ENCODE measurements around the gene PLN.

The PLN gene

DNA sequence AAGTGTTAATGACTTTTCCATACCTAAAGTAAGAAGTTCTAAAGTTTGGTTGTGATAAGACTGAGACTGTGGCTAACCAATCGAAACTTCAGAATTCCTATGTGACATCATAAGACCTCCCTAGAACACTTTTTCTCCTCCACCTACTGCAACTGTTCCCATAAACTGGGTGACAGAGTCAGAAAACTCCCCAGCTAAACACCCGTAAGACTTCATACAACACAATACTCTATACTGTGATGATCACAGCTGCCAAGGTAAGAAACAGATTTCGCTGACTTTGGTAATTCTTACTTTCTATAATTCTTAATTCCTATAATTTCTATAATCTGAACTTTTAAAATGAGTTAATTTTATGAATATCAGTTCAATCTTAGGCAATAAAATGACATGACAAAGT lies at the start of gene PLN:
TSS of gene PLN (plus strand) at position 161 of the 400 bp plus-strand sequence. CDS start 10,626 bp downstream, outside the sequence.
- DNase-seq (ENCODE audit: low read depth): no peak

DNA sequence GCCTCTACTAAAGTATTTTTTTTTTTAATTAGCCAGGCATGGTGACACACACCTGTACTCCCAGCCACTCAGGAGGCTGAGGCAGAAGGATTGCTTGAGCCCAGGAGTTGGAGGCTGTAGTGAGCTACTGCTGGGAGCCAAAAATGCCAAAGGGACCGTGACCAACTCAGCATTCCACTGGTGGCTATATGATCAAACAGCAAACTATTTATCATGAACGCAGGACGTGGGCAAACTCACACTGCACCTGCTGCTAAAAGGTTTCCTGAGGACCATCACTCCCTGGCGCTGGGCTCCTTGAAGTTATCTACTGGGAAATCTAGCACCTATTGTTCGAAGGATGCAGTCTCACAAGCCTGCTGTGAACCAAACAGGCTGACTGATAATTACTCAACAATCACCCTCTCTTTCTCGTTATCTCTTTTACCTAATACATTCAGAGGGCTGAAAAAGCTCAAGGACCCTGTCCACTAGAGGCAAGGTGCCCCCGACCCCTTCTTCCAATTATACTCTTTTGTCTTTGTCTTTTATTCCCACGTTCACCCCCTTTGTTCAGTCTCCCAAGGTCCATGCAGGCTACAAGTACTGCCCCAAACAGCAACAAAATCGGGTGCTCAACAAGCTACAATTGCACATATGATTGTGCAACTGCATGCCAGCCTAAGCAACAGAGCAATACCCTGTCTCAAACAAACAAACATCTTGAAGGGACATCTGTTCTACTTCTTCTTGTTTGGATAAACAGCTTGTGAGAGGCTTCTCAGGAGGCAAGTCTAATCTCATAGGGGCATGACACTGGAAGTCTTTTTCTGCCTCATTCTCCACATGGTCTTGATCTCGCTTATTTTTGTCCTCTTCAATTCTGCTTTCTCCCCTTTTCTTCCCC lies 47.7 kb upstream of the PLN start:
- DNase-seq (ENCODE audit: low read depth): no peak

DNA sequence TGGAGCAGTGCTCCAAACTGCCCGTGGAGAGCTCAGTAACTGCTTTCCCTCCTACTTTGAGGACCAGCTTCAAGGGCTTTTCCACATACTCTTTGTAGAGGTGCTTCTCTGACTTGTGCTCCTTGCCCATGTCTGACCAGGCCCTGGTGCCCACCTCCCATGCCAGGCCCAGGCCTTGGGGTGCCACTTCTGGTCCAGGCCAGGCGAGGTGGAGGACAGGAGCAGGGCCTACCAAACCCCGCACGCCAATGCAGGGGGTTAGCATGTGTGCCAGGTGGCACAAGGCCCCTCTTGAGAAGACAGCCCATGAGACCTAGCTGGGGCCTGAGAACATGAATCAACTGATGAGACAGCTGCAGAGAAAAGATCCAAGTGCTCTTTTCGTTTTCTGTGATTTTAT lies 47.0 kb upstream of the PLN start:
- DNase-seq (ENCODE audit: low read depth): no peak

DNA sequence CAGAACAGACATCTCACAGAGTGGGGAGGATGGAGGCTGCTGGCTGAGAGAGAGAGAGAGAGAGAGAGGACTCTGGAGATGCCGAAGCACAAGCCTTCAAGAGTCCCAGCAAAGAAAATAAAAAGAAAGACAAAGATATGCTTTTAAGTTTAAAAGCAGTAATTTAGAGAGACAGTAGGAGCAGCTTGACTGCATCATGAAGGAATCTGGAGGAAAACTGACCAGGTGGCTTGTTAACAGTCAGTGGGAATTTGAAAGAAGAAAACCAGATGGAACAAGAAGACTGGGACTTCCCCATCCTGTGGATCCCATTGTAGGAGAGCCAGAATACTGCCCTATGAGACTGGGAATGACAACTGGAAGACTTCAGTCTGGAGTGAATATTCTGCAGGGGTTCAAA lies 46.3 kb upstream of the PLN start:
- no peak for DNase-seq (ENCODE audit: low read depth)

DNA sequence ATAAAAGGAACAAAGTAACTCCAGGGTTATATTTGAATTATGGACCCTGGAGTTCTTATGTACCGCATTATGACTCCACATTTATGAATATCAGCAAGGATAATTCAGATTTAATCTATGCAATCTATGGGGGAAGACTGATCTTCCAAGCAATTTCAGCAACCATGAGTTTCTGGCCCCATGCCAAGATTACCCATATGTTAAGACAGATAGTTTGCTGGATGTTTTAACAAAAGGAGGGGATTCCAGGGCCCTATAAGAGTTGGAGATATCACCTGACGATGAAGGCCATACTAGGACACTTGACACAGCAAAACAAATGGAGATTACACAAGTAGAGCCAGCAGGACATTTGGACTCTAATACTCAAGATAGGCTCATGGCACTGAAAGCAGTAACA lies 45.9 kb upstream of the PLN start:
- DNase-seq (ENCODE audit: low read depth): no peak

DNA sequence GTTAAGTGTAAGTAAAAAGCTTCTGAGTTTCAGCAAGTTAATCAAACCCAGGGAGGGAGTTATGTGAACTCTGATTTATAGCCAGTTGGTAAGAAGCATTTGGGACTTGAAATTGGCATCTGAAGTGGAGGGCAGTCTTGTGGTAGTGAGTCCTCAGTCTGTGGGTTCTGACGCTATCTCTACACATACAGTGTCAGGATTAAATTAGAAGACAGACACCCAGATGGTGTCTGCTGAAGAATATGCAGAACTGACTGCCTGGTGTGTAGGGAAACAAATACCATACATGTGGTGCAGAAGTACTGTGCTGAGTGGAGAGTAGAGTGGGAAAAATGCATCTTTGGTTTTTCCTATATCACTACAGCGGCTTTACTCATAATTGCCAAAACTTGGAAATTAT lies 43.5 kb upstream of the PLN start:
- no peak for DNase-seq (ENCODE audit: low read depth)

DNA sequence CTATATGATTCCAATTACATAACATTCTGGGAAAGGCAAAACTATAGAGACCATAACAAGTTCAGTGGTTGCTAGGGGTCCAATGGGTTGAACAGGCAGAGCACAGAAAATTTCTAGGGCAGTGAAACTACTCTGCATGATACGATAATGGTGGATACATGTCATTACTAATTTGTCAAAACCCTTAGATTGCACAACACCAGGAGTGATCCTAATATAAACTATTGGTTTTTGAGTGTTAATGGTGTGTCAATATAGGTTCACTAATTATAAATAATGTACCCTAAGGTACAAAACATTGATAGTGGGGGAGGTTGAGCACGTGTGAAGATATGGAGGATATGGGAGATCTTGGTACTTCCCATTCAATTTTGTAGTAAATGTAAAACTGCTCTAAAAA lies 42.4 kb upstream of the PLN start:
- no peak for DNase-seq (ENCODE audit: low read depth)

DNA sequence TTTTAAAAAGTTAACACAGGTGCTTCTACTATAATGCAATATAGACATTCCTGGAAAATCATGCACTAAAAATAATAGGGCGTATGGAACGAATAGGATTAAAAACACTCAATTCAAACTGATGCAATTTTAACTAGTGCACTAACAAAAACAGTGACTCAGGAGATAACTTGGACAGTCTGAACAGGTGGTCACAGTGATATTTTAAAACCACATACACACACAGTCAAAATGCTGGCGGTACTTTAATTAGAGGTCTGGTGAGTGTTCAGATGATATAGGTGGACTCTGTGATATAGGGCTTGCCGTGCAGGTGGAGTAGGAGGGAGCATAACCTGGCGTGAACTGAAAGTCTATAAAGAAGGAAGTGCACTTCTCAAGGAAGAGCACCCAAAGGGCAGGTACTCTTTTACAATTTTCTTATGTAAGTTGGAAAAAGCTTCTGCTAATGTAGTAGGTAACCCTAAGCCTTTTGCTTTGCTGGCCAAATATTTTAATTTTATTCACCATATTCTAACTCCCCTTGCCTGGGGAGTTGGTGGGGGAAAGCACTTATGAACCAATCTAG lies 41.9 kb upstream of the PLN start:
- DNase-seq (ENCODE audit: low read depth): no peak

DNA sequence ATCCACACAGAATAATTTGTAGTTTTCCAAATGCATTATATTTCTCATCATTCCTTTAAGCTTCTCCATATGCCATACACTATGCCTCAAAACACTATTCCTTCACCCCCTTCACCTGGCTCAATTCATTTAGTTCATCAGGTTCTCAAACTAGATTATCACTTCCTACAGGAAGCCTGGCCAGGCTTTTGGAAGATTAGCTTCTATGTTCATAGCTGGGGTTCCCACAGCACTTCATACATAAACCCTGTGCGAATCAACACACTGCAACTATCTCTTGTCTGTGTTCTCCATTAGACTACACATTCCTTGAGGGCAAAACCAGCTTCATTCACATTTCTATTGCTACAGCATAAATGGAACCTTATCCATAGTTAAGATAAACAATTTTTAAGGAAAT lies 40.5 kb upstream of the PLN start:
- DNase-seq (ENCODE audit: low read depth): no peak

DNA sequence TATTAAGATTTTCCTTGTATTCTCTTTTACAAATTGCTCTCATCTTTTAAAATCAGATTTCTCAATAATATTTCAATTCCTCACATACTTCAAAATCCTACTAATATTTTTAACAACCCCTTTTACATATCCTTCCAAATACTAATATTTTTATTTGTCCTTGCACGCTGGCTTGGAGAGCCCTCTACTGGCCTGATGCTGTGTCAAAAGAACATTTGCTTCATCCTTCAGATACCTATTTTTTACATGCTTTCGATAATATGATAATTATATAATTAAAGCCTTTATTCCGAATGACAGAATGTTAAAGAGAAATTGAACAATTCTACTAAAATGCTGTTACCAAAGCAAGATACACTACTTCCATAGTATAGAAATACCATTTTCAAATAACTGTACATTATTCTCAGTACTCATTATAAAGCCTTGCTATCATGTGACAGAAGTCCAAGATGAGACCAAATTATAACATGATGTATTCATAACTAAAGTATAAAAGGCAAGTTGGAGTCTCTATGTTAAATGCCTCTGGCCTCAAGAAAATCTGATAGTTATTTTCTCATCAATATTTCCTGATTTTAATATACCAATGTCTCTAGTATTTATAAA lies 39.0 kb upstream of the PLN start:
- DNase-seq (ENCODE audit: low read depth): no peak

DNA sequence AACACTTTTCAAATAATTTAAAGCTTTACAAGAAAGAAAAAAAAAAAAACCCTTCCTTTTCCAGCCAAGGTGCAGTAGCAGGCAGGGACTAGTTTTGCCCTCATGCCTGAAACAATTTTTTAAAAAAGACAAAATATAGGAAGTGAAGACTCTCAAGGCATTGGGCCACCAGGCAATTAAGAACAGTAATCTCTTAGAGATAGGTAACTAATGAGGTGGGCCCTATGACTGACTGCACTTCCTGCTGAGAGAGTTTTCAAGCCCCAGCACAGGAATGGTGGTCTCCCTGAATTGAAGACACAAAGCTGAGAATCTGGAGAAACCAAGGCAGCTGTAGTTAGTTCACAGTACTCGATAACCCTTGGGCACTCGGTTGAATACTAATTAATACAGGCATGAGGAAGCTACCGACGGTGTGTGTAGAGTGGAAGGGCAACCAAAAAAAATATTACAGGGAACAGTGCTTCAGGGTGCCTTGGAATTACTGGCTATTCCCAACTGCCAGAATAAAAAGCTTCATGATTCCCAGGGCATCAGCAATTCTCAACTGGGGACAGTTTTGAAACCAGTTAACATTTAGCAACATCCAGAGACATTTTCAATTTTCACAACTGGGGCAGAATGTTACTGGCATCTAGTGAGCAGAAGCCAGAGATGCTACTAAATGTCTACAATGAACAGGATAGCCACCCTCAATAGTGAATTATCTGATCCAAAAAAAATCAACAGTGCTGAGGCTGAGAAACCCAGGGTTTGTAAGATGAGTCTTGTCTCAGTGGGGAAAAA lies 36.0 kb upstream of the PLN start:
- no peak for DNase-seq (ENCODE audit: low read depth)

DNA sequence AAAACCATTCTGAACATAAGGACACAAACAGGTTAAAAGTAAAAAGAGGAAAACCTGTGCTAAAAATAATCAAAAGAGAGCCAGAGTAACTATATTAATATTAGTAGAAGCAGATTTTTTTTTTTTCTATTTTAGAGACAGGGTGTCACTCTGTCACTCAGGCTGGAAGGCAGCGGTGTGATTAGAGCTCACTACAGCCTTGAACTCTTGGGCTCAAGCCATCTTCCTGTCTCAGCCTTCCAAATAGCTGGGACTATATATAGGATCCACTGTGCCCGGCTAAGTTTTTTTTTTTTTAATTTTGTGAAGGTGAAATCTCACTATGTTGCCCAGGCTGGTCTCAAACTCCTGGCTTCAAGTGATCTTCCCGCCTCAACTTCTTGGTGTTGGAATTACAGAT lies 33.4 kb upstream of the PLN start:
- DNase-seq (ENCODE audit: low read depth): no peak

DNA sequence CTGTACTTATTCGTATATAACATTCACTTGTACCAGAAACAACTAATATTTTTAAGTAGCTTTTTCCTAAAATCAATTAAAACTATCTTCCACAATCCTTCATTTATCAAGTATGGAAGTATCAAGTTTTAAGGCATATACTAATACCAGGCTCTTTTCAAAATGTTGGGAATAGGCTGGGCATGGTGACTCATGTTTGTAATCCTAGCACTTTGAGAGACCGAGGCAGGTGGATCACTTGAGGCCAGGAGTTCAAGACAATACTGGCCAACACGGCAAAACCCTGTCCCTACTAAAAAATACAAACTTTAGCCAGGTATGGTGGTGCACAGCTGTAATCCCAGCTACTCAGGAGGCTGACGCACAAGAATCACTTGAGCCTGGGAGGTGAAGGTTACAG lies 25.7 kb upstream of the PLN start:
- no peak for DNase-seq (ENCODE audit: low read depth)

DNA sequence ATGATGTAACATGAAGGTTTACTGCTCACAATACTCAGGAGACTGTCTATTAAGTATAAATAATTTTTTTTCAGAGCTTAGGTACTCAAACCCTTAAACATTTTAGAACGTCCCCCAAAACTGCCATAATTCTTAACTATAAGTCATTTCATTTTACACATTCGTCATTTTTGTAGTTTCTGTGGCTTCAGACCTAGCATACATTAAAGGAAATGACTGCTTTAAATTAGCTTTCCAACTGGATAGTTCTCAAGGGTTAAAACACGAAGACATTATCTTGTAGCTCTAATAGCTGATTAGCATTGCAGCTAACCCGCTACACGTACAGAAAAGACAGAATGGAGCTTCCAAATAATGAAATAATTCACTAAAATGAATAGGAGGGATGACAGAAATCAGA lies 24.9 kb upstream of the PLN start:
- DNase-seq (ENCODE audit: low read depth): no peak

DNA sequence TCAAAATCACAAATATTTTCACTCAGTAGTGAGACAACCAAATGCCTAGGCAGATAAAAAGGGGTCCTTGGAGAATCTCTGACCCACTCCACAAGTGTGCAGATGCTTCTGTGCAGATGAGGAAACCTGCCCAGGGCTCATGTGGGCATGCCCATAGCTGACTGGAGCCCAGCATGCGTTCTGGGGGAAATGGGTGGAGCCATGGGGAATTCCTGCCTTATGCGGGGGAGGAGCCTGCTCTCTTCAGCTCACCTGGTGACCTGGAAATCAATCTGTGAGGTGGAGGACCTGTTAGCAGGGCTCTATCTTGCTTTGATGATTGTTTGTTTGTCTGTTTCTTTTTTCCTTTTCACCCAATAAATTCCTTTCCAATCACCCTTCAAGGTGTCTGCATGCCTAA lies 23.4 kb upstream of the PLN start:
- no peak for DNase-seq (ENCODE audit: low read depth)

DNA sequence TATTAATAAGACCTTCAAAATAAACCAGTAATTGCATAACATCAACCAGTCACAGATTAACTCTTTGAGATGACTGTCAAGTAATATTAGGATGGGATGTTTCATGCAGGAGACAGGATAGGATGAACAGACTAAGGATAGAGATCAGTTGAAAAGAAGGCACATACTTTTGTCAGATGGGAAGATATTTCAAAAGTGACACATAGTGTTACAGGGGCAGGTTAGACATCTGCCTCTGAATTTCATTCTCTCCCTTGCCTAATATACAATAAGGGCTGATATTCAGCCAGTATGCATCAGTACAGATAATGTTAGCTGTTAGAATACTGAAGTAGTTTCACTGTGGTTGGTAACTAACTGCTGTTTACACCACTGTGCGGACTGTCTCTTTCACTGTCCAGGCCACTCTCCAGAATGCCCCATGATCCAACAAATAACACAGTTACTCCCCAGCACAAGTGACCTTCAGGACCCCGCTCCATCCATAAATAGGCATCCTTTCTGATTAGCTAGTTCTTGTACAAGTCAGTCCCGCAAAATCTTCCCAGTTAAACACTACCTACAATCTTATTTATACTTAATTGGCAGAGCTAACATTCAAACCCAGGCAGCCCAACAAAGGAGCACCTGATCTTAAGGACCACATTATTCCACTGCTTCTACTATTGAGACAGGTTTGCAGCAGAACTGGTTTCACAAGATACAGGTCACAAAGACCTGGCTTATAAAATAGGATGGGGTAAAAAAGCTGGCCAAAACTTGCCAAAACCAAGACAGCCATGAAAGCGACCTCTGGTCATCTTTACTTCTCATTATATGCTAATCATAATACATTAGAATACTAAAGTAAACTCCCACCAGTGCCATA lies 21.9 kb upstream of the PLN start:
- no peak for DNase-seq (ENCODE audit: low read depth)

DNA sequence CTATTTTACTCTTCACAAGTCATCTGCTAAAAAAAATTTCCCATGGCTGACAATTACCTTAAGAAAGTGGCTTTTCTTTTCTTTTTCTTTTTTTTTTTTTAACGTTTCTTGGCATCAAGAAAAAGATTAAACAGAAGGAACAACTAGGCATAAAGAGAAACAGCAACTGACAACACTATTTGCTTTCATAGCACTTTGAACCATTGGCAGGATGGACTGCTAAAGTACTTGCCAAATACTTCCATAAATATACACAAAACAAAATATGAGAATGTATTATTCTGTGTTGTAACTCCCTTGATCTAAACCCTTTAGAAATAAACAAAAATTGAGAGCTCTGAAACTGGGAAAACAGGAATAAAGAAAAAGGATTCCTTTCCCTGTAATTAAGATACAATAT lies 20.0 kb upstream of the PLN start:
- DNase-seq (ENCODE audit: low read depth): no peak

DNA sequence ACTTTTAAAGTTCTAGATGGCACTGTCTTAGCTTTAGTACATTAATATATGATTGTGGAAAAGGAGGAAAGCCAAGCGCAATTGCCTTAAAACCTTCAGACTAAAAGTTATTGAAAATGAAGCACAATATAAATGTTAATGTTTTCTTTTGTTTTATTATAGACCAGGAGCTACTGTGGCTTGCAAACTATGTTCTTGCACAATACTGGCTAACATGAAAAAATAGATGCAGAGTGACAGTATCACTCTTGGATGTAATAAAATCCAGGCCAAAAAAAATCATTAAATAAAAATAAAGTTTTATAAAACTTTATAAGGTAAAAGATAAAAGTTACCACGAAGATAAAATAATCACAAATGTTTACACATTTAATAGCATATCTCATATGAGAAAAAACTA lies 18.3 kb upstream of the PLN start:
- no peak for DNase-seq (ENCODE audit: low read depth)

DNA sequence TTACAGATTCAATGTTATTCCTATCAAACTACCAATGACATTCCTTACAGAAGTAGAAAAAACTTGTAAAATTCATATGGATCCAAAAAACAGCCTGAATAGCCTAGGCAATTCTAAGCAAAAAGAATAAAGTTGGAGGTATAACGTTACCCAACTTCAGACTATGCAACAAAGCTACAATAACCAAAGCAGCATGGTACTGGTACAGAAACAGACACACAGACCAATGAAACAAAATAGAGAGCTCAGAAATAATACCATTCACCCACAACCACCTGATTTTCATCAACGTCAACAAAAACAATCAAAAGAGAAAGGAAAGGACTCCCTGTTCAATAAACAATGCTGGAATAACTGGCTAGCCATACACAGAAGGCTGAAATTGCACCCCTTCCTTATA lies 17.2 kb upstream of the PLN start:
- DNase-seq (ENCODE audit: low read depth): no peak

DNA sequence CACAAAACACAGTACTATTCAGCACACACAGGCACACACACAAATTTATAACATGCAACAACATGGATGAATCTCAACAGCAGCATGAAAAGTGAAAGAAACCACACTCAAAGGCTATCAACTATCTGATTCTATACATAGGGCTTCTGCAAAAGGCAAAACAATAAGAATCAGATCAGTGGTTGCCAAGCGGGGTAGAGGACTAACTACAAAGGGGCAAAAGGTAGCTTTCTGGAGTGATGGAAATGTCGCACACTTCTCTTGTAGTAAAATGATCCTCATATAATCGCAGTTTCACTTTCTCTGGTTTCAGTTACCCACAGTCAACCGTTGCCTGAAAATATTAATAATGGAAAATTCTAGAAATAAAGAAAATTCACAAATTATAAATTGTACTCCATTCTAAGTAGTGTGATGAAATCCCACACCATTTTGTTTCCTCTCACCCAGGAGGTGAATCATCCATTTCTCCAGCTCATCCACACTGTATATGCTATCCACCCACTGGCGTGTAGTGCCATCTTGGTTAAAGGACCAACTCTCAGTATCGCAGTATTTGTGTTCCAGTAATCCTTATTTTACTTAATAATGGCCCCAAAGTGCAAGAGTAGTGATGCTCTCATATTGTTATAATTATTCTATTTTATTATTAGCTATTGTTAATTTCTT lies 12.8 kb upstream of the PLN start:
- no peak for DNase-seq (ENCODE audit: low read depth)

DNA sequence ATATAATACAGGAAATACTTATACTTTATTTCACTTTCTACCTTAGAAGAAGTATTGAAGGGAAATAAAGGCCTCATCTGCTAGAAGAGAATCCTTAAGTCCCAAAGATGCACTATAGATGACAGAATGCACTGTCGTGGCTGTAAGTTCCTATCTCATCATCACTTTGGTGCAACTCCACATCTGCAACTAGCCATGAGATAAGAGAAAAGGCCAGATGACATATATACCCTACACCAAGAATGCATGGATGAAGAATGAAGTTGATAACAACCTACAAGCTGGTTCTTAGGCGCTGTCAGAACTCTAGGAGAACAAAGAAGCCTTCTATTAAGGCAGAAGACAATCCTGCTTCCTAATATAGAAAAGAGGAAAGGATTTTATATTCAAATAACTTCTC lies 11.6 kb upstream of the PLN start:
- no peak for DNase-seq (ENCODE audit: low read depth)

All from T-helper 22 cell (primary cell).